Breast epithelium (tissue), 3 donors: ENCODE results near the gene FRRS1.

Source experiments
- POLR2A ChIP-seq: fragments of 450-650 bp; IDR thresholded peaks from one replicate; pipeline ENCODE4 v1.6.1; 2016; ENCODE audit warnings: antibody characterized with exemption, mild to moderate bottlenecking, moderate library complexity
- TF ChIP-seq, protein P1 (sequence below), 3 donors: fragments of 450-650 bp; IDR thresholded peaks; one replicate each; pipeline ENCODE4 v1.5.1; 2016 to 2017; ENCODE audit warnings: antibody characterized with exemption in 3 of 3, mild to moderate bottlenecking in 3 of 3, moderate library complexity in 3 of 3

DNA sequence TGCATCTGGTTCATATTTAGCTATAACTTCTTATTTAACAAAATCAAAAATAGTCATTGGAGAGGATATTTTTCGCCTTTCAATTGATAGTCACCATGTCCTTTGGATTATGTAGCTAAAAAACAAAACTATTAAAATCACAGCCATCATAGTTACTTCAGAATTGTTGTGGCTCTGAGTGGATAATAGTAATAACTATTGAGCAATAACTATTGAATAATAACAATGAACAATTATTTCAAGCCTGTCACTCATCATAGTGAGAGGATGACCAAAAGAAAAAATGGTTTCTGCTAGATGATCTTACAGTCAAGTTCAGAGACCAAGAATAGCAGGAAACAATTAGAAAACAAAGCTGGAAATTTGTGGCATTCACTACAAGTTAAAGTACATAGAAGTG, 45.3 kb upstream of the FRRS1 start:
- TF ChIP-seq, protein P1, sequence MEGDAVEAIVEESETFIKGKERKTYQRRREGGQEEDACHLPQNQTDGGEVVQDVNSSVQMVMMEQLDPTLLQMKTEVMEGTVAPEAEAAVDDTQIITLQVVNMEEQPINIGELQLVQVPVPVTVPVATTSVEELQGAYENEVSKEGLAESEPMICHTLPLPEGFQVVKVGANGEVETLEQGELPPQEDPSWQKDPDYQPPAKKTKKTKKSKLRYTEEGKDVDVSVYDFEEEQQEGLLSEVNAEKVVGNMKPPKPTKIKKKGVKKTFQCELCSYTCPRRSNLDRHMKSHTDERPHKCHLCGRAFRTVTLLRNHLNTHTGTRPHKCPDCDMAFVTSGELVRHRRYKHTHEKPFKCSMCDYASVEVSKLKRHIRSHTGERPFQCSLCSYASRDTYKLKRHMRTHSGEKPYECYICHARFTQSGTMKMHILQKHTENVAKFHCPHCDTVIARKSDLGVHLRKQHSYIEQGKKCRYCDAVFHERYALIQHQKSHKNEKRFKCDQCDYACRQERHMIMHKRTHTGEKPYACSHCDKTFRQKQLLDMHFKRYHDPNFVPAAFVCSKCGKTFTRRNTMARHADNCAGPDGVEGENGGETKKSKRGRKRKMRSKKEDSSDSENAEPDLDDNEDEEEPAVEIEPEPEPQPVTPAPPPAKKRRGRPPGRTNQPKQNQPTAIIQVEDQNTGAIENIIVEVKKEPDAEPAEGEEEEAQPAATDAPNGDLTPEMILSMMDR (IDR thresholded peaks at IDR 0.05), result no peak
- TF ChIP-seq POLR2A, result no peak
